Motor neuron (in vitro differentiated cells): ENCODE data around the gene PRR20C. TPM values are rescaled to one million over a fixed set of nuclear protein-coding genes. Genes with fewer than 3 reads are reported as not detected.

Experiments
- ATAC-seq, 8 experiments: fragments of 200-7000 bp; cut with Tn5 transposase; replicated peaks in 6 of 8; 2 replicates each; pipeline ENCODE4 v1.8.0; 2021; ENCODE audit warnings: mild to moderate bottlenecking in 8 of 8, moderate library complexity in 8 of 8
- H3K27ac ChIP-seq, 2 donors: fragments of 250-450 bp; sonication (Bioruptor Pico); 2 replicates each; pipeline ENCODE4 v1.9.0; 2021; ENCODE audit warnings: antibody characterized with exemption in 2 of 2, mild to moderate bottlenecking in 2 of 2, moderate library complexity in 1 of 2
- H3K4me1 ChIP-seq, 2 donors: fragments of 250-450 bp; sonication (Bioruptor Pico); replicated peaks in 1 of 2; 2 replicates each; pipeline ENCODE4 v1.6.1; 2021; ENCODE audit warnings: antibody characterized with exemption in 2 of 2, mild to moderate bottlenecking in 2 of 2, moderate library complexity in 1 of 2
- H3K4me3 ChIP-seq, 5 donors: fragments of 250-450 bp; sonication (Bioruptor Pico); 2 replicates each; pipeline ENCODE4 v1.9.0; 2021; ENCODE audit warnings: antibody characterized with exemption in 5 of 5, mild to moderate bottlenecking in 5 of 5, moderate library complexity in 4 of 5
- WGBS, 10 experiments: fragments of 450-650 bp; shearing (Covaris generic); methylation state at CpG; one replicate each; pipeline ENCODE4 v1.0.0; 2022; 5-methylcytosine and 5-hydroxymethylcytosine counted together
- in situ Hi-C, 9 experiments: fragments of 400-800 bp; cut with MboI; loops; one replicate each; pipeline ENCODE4 v1.15.0; 2021; ENCODE audit warnings: low sequenced_read_pairs in 9 of 9, low pct_unique_long_range_greater_than_20kb in 2 of 9; ENCODE audit not compliant: unreplicated experiment in 9 of 9
- total RNA-seq, 8 experiments: library from RNA; unstranded; fragments of 300-600 nt; gene quantifications; 2 replicates each; pipeline versions ENCODE4 v1.2.3 to v1.2.4, GENCODE V29; 2022

PRR20C gene
- total RNA-seq, 8 experiments from 2014 or later = 0.16 to 1.3 (median 0.39) TPM; not detected in 2

DNA sequence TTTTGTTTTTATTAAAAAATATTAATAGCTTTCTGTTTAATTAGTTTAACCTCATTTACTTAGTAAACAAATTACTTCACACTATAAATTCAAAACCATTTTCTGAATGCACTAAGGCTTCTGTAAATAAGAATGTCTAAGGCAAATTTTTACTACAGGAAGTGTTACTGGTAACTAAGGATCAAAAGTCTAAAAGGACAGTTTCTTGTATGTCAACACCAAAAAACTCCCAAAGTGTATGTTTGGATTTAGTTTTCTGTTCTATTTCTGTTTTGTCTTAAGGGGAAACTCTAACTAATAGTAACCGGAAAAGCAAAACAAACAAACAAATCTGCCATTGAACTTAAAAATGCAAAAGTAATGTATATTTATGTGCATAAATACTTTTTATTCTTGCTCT lies 37.8 kb downstream of the PRR20C start:
- no peak overlapping the region for H3K4me3 ChIP-seq
- 0 to 100% (median 83%) methylated on average over 1 of the region's 1 CpG; no CpG with 5 or more reads in 1 of the 10 experiments for WGBS, 10 experiments
- no peak for ATAC-seq
- no peak overlapping the region for H3K27ac ChIP-seq
- no peaks in the 10 kb centered on the region for H3K4me1 ChIP-seq
- in situ Hi-C loops = no loop called here

Other genes starting within 250 kb of the PRR20C start
- under 1 TPM in 6 of 8 experiments, not detected in 2; 0.05 to 0.66 (median 0.18) TPM for gene PRR20A, start 13.1 kb upstream of the PRR20C start, total RNA-seq
- gene PRR20B, start 6.6 kb upstream of the PRR20C start, total RNA-seq = under 1 TPM in 6 of 8 experiments, not detected in 2; 0.05 to 0.66 (median 0.18) TPM
- under 1 TPM in 6 of 8 experiments, not detected in 2; 0.05 to 0.66 (median 0.18) TPM for gene PRR20D, start 6.6 kb downstream of the PRR20C start, total RNA-seq
- gene PRR20E, start 13.1 kb downstream of the PRR20C start, total RNA-seq = under 1 TPM in 6 of 8 experiments, not detected in 2; 0.05 to 0.66 (median 0.18) TPM